Measurements from ENCODE around the gene NIM1K. TPM values are rescaled to one million over a fixed set of nuclear protein-coding genes. Genes with fewer than 3 reads are reported as not detected.

Gene NIM1K
- polyA plus RNA-seq, 1 experiment, result 1.3 TPM

DNA sequence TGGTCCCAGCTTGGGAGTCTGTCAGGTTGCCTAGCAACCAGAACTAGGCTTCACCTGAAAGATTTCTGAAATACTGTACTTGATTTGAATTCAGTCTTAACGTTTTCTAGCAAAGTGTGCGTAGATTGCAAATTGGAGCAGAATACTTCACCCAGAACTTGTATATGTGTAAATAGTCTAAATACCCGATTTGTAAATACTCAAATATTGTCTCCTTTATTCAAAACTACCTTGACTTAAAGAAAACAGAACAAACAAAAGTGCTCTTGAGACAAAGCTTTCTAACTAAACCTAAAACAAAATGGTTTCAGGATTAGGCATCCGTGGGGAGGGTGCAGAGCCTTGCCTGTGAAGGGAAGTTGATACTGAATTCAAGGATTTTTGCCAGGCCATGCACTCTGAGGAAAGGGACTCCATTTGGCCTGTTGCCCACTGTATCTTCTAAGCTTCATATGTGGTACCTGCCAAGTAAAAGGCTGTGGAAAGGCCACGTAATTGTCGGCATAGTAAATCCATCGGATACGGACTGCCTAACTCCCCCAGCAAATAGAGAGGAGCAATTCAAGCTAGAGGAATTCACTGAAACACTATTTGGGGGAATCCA is 121.9 kb downstream of the NIM1K start:
- H3K4me3 ChIP-seq (ENCODE audit: low read depth, low read length), result peak overlapping the region; percentile 33
- TF ChIP-seq, protein P1, sequence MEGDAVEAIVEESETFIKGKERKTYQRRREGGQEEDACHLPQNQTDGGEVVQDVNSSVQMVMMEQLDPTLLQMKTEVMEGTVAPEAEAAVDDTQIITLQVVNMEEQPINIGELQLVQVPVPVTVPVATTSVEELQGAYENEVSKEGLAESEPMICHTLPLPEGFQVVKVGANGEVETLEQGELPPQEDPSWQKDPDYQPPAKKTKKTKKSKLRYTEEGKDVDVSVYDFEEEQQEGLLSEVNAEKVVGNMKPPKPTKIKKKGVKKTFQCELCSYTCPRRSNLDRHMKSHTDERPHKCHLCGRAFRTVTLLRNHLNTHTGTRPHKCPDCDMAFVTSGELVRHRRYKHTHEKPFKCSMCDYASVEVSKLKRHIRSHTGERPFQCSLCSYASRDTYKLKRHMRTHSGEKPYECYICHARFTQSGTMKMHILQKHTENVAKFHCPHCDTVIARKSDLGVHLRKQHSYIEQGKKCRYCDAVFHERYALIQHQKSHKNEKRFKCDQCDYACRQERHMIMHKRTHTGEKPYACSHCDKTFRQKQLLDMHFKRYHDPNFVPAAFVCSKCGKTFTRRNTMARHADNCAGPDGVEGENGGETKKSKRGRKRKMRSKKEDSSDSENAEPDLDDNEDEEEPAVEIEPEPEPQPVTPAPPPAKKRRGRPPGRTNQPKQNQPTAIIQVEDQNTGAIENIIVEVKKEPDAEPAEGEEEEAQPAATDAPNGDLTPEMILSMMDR (IDR thresholded peaks at IDR 0.05; ENCODE audit: insufficient read depth, low read depth, low read length), result no peak
- ChIA-PET POLR2A (interaction anchor here (2.1 kb wide), 1 partner anchor 193 kb away, joined by 17 read pairs; no protein-coding TSS in a partner anchor), CTCF (interaction anchor here (1.1 to 4.4 kb wide), 3 partner anchors 16 to 402 kb away, joined by 3 to 23 read pairs (median 5); no protein-coding TSS in a partner anchor)
- DNase-seq (ENCODE audit: low read depth), result no peak
- H3K36me3 ChIP-seq (ENCODE audit: control insufficient read depth, insufficient read depth, low read length), result no peaks in the 10 kb centered on the region
- 0 out of 2 replicates have a peak, but pooled peaks cover 2% of the 10 kb centered on the region for H3K27me3 ChIP-seq (ENCODE audit: control insufficient read depth, insufficient read depth, low read length)

- H3K27me3 ChIP-seq (ENCODE audit: control insufficient read depth, insufficient read depth, low read length), result 0 out of 2 replicates have a peak, but pooled peaks cover 2% of the 10 kb centered on the region
- ChIA-PET CTCF (interaction anchor here (4.4 kb wide), 1 partner anchor 75 kb away, joined by 23 read pairs; no protein-coding TSS in a partner anchor), POLR2A (no interaction called here)
- no peaks in the 10 kb centered on the region for H3K36me3 ChIP-seq (ENCODE audit: control insufficient read depth, insufficient read depth, low read length)
- H3K4me3 ChIP-seq (ENCODE audit: low read depth, low read length), result no peak overlapping the region
- DNase-seq (ENCODE audit: low read depth), result no peak
- TF ChIP-seq, protein P1 (IDR thresholded peaks at IDR 0.05; ENCODE audit: insufficient read depth, low read depth, low read length), result no peak
Measured at GRCh38 chr5:43314724-43315123, 122.7 kb downstream of the NIM1K start.

- CTCF ChIA-PET, result no interaction called here
Measured at GRCh38 chr5:43315263-43315662, 123.2 kb downstream of the NIM1K start.

DNA sequence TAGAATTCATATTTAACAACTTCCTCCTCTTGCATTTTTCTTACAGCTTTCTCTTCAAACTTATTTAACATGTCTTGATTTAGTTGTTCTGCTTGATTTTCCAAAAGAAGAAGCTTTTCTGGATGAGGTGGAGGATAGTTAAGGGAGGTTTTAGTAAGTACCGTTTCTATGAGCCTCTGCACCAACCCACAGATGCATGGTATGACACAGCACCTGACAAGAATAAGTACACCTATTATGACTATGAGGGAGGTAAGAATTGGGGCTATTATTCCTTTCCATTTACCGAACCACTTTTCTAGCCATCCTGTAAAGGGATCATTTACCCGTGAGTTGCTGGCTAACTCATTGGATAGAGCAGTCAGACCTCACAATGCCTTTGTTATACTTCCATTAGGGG is 123.7 kb downstream of the NIM1K start:
- ChIA-PET CTCF (no interaction called here), POLR2A (no interaction called here)
- Histone ChIP-seq H3K36me3 (ENCODE audit: control insufficient read depth, insufficient read depth, low read length) (no peaks in the 10 kb centered on the region), H3K27me3 (ENCODE audit: control insufficient read depth, insufficient read depth, low read length) (0 out of 2 replicates have a peak, but pooled peaks cover 2% of the 10 kb centered on the region), H3K4me3 (ENCODE audit: low read depth, low read length) (no peak overlapping the region)
- TF ChIP-seq, protein P1 (IDR thresholded peaks at IDR 0.05; ENCODE audit: insufficient read depth, low read depth, low read length), result no peak
- no peak for DNase-seq (ENCODE audit: low read depth)

More at GRCh38 chr5:43315263-43315662, 123.2 kb downstream of the NIM1K start:
- Histone ChIP-seq H3K4me3 (ENCODE audit: low read depth, low read length) (no peak overlapping the region), H3K36me3 (ENCODE audit: control insufficient read depth, insufficient read depth, low read length) (no peaks in the 10 kb centered on the region), H3K27me3 (ENCODE audit: control insufficient read depth, insufficient read depth, low read length) (0 out of 2 replicates have a peak, but pooled peaks cover 2% of the 10 kb centered on the region)
- DNase-seq (ENCODE audit: low read depth), result no peak
- TF ChIP-seq, protein P1 (IDR thresholded peaks at IDR 0.05; ENCODE audit: insufficient read depth, low read depth, low read length), result no peak
- POLR2A ChIA-PET, result no interaction called here

- 0 out of 2 replicates have a peak, but pooled peaks cover 2% of the 10 kb centered on the region for H3K27me3 ChIP-seq (ENCODE audit: control insufficient read depth, insufficient read depth, low read length)
- no peaks in the 10 kb centered on the region for H3K36me3 ChIP-seq (ENCODE audit: control insufficient read depth, insufficient read depth, low read length)
- no peak overlapping the region for H3K4me3 ChIP-seq (ENCODE audit: low read depth, low read length)
- TF ChIP-seq, protein P1 (IDR thresholded peaks at IDR 0.05; ENCODE audit: insufficient read depth, low read depth, low read length), result no peak
- DNase-seq (ENCODE audit: low read depth), result no peak
- POLR2A ChIA-PET, result no interaction called here
- CTCF ChIA-PET, result interaction anchor here (1.1 kb wide), 1 partner anchor 10 kb away, joined by 4 read pairs; no protein-coding TSS in a partner anchor
Measured at GRCh38 chr5:43316421-43316820, 124.4 kb downstream of the NIM1K start.
